ENCODE data around the gene ESYT3. TPM values are rescaled to one million over a fixed set of nuclear protein-coding genes. Genes with fewer than 3 reads are reported as not detected.

ESYT3 gene
- total RNA-seq, 6 donors from 2014 or later: 45.9 to 93.3 (median 54.6) TPM

DNA sequence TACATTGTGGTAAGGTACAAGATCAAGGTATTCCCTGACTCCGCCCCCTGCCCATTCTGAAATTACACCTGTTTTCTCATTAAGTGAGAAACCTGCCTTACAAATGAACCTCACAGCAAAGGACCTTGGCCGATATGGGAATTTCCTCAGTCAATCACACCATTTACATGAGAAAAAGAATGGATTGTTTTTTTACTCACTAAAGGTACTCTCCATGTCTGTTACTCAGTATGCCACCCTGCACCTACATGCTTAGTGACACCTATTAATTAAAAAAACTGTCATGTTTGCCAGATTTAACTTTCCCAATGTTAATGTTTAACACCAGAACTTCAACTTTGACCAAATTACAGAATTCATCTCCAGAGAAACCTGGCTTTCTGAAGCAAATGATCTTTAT is 62.0 kb downstream of the ESYT3 start:
- TF ChIP-seq EP300 (IDR thresholded peaks at IDR 0.05) (no peak), POLR2A (IDR thresholded peaks at IDR 0.05) (no peak), POLR2AphosphoS5 (IDR thresholded peaks at IDR 0.05) (no peak)
- TF ChIP-seq, protein P1, sequence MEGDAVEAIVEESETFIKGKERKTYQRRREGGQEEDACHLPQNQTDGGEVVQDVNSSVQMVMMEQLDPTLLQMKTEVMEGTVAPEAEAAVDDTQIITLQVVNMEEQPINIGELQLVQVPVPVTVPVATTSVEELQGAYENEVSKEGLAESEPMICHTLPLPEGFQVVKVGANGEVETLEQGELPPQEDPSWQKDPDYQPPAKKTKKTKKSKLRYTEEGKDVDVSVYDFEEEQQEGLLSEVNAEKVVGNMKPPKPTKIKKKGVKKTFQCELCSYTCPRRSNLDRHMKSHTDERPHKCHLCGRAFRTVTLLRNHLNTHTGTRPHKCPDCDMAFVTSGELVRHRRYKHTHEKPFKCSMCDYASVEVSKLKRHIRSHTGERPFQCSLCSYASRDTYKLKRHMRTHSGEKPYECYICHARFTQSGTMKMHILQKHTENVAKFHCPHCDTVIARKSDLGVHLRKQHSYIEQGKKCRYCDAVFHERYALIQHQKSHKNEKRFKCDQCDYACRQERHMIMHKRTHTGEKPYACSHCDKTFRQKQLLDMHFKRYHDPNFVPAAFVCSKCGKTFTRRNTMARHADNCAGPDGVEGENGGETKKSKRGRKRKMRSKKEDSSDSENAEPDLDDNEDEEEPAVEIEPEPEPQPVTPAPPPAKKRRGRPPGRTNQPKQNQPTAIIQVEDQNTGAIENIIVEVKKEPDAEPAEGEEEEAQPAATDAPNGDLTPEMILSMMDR (IDR thresholded peaks at IDR 0.05): no peak
- H3K36me3 ChIP-seq: peaks cover 0 to 18% (median 4%) of the 10 kb centered on the region in 4 donors
- 86 to 92% methylated on average over 2 of the region's 2 CpGs for WGBS, 2 donors
- no peak overlapping the region for H3K4me3 ChIP-seq
- no peak overlapping the region for H3K27ac ChIP-seq
- H3K4me1 ChIP-seq: peaks cover 0 to 6% (median 2%) of the 10 kb centered on the region in 4 donors
- no peaks in the 10 kb centered on the region for H3K27me3 ChIP-seq
- H3K9me3 ChIP-seq: no peaks in the 10 kb centered on the region
- DNase-seq: no peak
- ATAC-seq (ENCODE audit: low FRiP score in 2 of 2): no peak

DNA sequence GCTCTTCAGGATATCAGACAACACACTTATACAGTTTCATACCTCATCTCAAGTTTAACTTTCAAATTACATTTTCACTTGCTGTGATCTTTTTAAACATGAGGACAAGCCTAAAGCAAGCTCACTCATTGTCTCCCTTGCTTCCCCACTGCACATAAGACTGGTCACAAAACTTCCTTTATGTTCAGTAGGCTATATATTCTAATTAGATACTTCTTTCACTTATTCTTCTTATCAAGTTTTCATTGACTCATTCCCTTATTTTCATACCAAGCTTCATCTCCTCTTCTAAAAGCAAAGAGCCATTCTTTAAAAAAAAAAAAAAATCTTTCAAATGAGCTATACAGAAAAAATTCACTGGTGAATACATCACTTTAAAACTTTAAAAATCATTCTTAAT is 62.6 kb downstream of the ESYT3 start:
- no peak overlapping the region for H3K27ac ChIP-seq
- H3K27me3 ChIP-seq: no peaks in the 10 kb centered on the region
- H3K4me3 ChIP-seq: no peak overlapping the region
- H3K9me3 ChIP-seq: no peaks in the 10 kb centered on the region
- ATAC-seq (ENCODE audit: low FRiP score in 2 of 2) (no peak), DNase-seq (no peak)
- no peak for TF ChIP-seq EP300 (IDR thresholded peaks at IDR 0.05)
- TF ChIP-seq, protein P1 (IDR thresholded peaks at IDR 0.05): no peak
- no peak for TF ChIP-seq POLR2A (IDR thresholded peaks at IDR 0.05)
- no peak for TF ChIP-seq POLR2AphosphoS5 (IDR thresholded peaks at IDR 0.05)
- H3K4me1 ChIP-seq: peaks cover 0 to 6% (median 2%) of the 10 kb centered on the region in 4 donors
- H3K36me3 ChIP-seq: peaks cover 0 to 18% (median 4%) of the 10 kb centered on the region in 4 donors

DNA sequence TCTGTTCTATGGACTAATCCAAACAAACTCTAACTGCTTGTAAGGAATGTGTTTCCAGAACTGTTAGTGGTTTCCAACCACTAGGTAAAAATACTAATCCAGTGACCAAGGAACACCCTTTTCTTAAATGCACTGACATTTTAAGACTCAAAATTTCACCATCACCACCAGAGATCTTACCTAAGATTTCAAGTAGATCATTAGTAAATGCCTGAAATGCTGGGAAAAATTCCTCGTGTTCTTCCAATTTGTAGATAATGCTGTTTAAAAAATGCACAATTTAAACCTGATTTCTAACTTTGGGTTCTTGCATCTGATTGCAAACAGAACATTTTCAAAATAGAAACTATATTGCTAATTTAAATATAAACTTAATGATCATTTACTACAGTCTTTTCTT is 63.4 kb downstream of the ESYT3 start:
- peaks cover 0 to 18% (median 5%) of the 10 kb centered on the region in 4 donors for H3K36me3 ChIP-seq
- 97 to 100% methylated on average over 1 of the region's 1 CpG for WGBS, 2 donors
- H3K9me3 ChIP-seq: no peaks in the 10 kb centered on the region
- TF ChIP-seq POLR2AphosphoS5 (IDR thresholded peaks at IDR 0.05): no peak
- TF ChIP-seq POLR2A (IDR thresholded peaks at IDR 0.05): no peak
- TF ChIP-seq, protein P1 (IDR thresholded peaks at IDR 0.05): no peak
- no peak for TF ChIP-seq EP300 (IDR thresholded peaks at IDR 0.05)
- H3K4me3 ChIP-seq: no peak overlapping the region
- no peaks in the 10 kb centered on the region for H3K27me3 ChIP-seq
- H3K27ac ChIP-seq: no peak overlapping the region
- DNase-seq: no peak
- ATAC-seq (ENCODE audit: low FRiP score in 2 of 2): no peak
- peaks cover 0 to 6% (median 2%) of the 10 kb centered on the region in 4 donors for H3K4me1 ChIP-seq

DNA sequence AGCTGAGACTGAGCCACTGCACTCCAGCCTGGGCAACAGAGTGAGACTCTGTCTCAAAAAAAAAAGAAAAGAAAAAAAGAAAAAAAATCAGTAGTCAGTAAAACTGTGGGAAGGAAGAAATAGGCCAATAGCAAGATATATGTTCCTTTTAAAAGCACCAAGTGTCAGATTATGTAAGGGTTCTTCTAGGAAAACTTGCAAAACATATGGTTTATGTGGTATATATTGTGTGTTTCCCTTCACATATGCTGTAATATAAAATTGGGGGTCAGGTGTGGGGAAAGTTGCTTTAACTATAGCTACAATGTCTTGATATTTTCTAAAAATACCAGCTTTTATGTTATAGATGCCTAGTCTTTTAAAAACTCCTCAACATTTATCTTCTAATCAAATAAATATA is 64.6 kb downstream of the ESYT3 start:
- H3K36me3 ChIP-seq: peaks cover 0 to 18% (median 5%) of the 10 kb centered on the region in 4 donors
- H3K27me3 ChIP-seq: no peaks in the 10 kb centered on the region
- peaks cover 0 to 6% (median 2%) of the 10 kb centered on the region in 4 donors for H3K4me1 ChIP-seq
- H3K9me3 ChIP-seq: no peaks in the 10 kb centered on the region
- no peak for TF ChIP-seq POLR2A (IDR thresholded peaks at IDR 0.05)
- TF ChIP-seq, protein P1 (IDR thresholded peaks at IDR 0.05): no peak
- TF ChIP-seq EP300 (IDR thresholded peaks at IDR 0.05): no peak
- TF ChIP-seq POLR2AphosphoS5 (IDR thresholded peaks at IDR 0.05): no peak
- no peak overlapping the region for H3K4me3 ChIP-seq
- DNase-seq: no peak
- no peak for ATAC-seq (ENCODE audit: low FRiP score in 2 of 2)
- H3K27ac ChIP-seq: no peak overlapping the region

DNA sequence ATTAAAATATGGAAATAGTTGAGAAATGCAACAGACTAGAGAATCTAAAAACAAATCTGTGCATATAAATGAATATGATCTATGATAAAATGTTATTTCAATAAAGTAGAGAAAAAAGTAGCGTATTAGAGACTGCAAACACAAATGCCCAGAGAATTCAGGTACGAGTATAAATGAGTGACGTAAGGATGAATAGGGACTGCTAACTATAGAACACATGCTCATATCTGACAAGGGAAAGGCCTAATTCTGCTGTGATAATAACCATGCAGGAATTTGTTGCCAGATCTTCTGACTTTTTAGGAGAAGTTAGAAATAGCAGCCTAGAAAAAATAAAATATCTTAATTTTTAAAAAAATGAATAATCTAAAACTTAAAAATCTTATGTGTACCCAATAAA is 73.1 kb downstream of the ESYT3 start:
- no peaks in the 10 kb centered on the region for H3K27me3 ChIP-seq
- 95 to 96% methylated on average over 3 of the region's 3 CpGs for WGBS, 2 donors
- H3K4me3 ChIP-seq: no peak overlapping the region
- H3K27ac ChIP-seq: no peak overlapping the region
- DNase-seq (no peak), ATAC-seq (ENCODE audit: low FRiP score in 2 of 2) (no peak)
- no peak for TF ChIP-seq POLR2AphosphoS5 (IDR thresholded peaks at IDR 0.05)
- no peak for TF ChIP-seq EP300 (IDR thresholded peaks at IDR 0.05)
- TF ChIP-seq, protein P1 (IDR thresholded peaks at IDR 0.05): no peak
- TF ChIP-seq POLR2A (IDR thresholded peaks at IDR 0.05): no peak
- no peaks in the 10 kb centered on the region for H3K9me3 ChIP-seq
- H3K36me3 ChIP-seq: peaks cover 0 to 12% (median 5%) of the 10 kb centered on the region in 4 donors
- H3K4me1 ChIP-seq: no peaks in the 10 kb centered on the region

Data from upper lobe of left lung (tissue), 6 donors.